Gastrocnemius medialis (tissue), 4 donors: ENCODE results near the gene TTC28.

Experiments used
- POLR2A ChIP-seq, 2 donors: fragments of 450-650 bp; IDR thresholded peaks; one replicate each; pipeline ENCODE4 v1.6.1; 2017; ENCODE audit warnings: antibody characterized with exemption in 2 of 2, mild to moderate bottlenecking in 2 of 2, moderate library complexity in 2 of 2
- TF ChIP-seq, protein P1 (sequence below), 5 experiments: fragments of 450-650 bp in 3 of 5; fragments of 200-600 bp in 2 of 5; sonication (generic) in 2 of 5; IDR thresholded peaks in 4 of 5; conservative IDR thresholded peaks in 1 of 5; 1 replicate in 4 of 5; 2 replicates in 1 of 5; pipeline ENCODE4 v1.5.1; 2016 to 2019; ENCODE audit warnings: antibody characterized with exemption in 5 of 5, mild to moderate bottlenecking in 3 of 5, moderate library complexity in 3 of 5

- TF ChIP-seq, protein P1, sequence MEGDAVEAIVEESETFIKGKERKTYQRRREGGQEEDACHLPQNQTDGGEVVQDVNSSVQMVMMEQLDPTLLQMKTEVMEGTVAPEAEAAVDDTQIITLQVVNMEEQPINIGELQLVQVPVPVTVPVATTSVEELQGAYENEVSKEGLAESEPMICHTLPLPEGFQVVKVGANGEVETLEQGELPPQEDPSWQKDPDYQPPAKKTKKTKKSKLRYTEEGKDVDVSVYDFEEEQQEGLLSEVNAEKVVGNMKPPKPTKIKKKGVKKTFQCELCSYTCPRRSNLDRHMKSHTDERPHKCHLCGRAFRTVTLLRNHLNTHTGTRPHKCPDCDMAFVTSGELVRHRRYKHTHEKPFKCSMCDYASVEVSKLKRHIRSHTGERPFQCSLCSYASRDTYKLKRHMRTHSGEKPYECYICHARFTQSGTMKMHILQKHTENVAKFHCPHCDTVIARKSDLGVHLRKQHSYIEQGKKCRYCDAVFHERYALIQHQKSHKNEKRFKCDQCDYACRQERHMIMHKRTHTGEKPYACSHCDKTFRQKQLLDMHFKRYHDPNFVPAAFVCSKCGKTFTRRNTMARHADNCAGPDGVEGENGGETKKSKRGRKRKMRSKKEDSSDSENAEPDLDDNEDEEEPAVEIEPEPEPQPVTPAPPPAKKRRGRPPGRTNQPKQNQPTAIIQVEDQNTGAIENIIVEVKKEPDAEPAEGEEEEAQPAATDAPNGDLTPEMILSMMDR (IDR thresholded peaks at IDR 0.05 in 4 of 5, conservative IDR thresholded peaks at IDR 0.05 in 1 of 5): peak; percentile 22 to 59 (median 53)
- TF ChIP-seq POLR2A (IDR thresholded peaks at IDR 0.05): no peak
These were observed 567.0 kb downstream of the TTC28 start for GRCh38 chr22:28112548-28113043.
